ENCODE measurements around the gene XXYLT1. TPM values are rescaled to one million over a fixed set of nuclear protein-coding genes. Genes with fewer than 3 reads are reported as not detected.
"Not testable (repeated sequence)": the region's sequence is repeated elsewhere in the genome, so short reads cannot be mapped to it uniquely, and the experiment has no call there.

Gene XXYLT1
- total RNA-seq, 3 donors from 2014 or later: 7.2 to 13.0 (median 10.8) TPM

DNA sequence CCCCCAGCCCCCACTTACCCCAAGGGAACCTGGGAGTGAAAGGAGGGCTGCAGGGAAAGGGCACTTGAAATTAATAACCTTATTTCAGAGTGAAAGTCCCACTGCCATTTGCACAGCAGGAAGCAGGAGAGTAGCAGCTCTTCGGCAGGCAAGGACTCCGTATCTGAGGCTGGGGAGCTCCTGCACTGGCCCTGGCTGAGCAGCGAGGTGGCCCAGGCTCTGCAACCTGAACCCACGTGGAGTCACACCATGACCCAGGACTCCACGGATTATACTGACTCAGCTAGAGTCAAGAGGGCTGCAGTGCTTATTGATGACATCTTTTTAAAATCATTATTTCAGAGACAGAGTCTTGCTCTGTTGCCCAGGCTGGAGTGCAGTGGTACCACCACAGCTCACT is 214.5 kb downstream of the XXYLT1 start:
- TF ChIP-seq POLR2A (IDR thresholded peaks at IDR 0.05): no peak
- no peak for TF ChIP-seq POLR2AphosphoS5 (IDR thresholded peaks at IDR 0.05)
- TF ChIP-seq CTCF (IDR thresholded peaks at IDR 0.05): no peak
- H3K27ac ChIP-seq: no peak overlapping the region
- no peak overlapping the region for H3K4me3 ChIP-seq
- no peak for DNase-seq (ENCODE audit: low spot score in 2 of 2)
- H3K9me3 ChIP-seq: peaks cover 0 to 3% of the 10 kb centered on the region in 2 donors
- H3K4me1 ChIP-seq: no peaks in the 10 kb centered on the region
- intact Hi-C loops (cut with DNase I; ENCODE audit: low total_unique reads): no loop called here
- no peaks in the 10 kb centered on the region for H3K36me3 ChIP-seq
- H3K27me3 ChIP-seq: no peaks in the 10 kb centered on the region

DNA sequence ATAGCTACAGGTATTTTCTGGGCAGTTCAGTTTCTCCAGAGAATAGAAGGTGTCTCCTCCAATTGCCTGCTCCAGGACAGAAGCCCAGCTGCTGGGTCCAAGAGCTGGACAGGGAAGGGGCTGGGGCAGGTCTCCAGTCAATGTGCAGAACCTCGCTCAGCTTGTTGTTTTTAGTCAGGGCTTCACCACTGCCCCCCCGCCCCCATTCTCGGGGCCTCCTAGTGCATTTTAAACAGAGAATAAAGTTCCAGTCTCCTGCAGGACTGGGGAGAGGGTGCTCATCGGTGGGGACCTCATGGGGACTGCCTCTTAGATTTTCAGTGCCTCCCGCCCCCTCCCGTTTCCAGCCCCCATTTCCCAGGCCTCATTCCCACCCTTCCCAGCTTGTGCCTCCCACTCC is 216.6 kb downstream of the XXYLT1 start:
- TF ChIP-seq POLR2AphosphoS5 (IDR thresholded peaks at IDR 0.05) (no peak), CTCF (IDR thresholded peaks at IDR 0.05) (no peak), POLR2A (IDR thresholded peaks at IDR 0.05) (no peak)
- Histone ChIP-seq H3K27me3 (no peaks in the 10 kb centered on the region), H3K36me3 (no peaks in the 10 kb centered on the region), H3K27ac (no peak overlapping the region), H3K4me3 (no peak overlapping the region), H3K9me3 (peaks cover 0 to 3% of the 10 kb centered on the region in 2 donors), H3K4me1 (no peaks in the 10 kb centered on the region)
- DNase-seq (ENCODE audit: low spot score in 2 of 2): no peak
- intact Hi-C loops (cut with DNase I; ENCODE audit: low total_unique reads): no loop called here

DNA sequence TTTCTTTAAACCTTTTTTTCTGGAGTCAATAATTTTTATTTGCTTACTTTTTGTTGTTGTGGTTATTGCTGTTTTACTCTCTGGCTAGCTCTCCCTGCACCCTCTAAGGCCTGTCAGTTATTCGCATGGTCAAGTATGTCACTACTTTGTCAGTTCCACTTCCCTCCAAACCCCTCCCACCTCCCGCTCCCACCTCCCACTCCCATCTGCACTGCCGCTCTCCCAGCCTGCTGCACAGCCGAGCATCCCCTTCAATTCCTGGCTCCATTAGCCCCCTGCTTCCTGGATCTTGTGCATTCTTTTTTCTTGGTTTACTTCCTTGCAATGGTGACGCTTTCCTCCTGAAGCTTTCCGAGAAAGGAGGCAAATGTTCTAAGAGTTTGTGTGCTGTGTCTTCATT is 218.0 kb downstream of the XXYLT1 start:
- peaks cover 0 to 3% of the 10 kb centered on the region in 2 donors for H3K9me3 ChIP-seq
- no peaks in the 10 kb centered on the region for H3K4me1 ChIP-seq
- H3K4me3 ChIP-seq: no peak overlapping the region
- intact Hi-C loops (cut with DNase I; ENCODE audit: low total_unique reads): no loop called here
- no peaks in the 10 kb centered on the region for H3K36me3 ChIP-seq
- no peak for DNase-seq (ENCODE audit: low spot score in 2 of 2)
- no peaks in the 10 kb centered on the region for H3K27me3 ChIP-seq
- no peak overlapping the region for H3K27ac ChIP-seq
- TF ChIP-seq POLR2AphosphoS5 (IDR thresholded peaks at IDR 0.05) (no peak), CTCF (IDR thresholded peaks at IDR 0.05) (no peak), POLR2A (IDR thresholded peaks at IDR 0.05) (no peak)

DNA sequence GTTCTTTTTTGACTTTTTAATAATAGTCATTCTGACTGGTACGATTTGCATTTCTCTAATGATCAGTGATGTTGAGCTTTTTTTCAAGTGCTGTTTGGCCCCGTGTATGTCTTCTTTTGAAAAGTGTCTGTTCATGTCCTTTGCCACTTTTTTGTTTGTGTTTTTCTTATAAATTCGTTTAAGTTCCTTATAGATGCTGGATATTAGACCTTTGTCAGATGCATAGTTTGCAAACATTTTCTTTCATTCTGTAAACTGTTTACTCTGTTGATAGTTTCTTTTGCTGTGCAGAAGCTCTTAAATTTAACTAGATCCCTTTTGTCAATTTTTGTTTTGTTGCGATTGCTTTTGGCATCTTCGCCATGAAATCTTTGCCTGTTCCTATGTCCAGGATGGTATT is 220.7 kb downstream of the XXYLT1 start:
- H3K4me3 ChIP-seq; H3K9me3 ChIP-seq; H3K27me3 ChIP-seq; DNase-seq (ENCODE audit: low spot score in 2 of 2); H3K27ac ChIP-seq; H3K4me1 ChIP-seq; intact Hi-C loops (cut with DNase I; ENCODE audit: low total_unique reads); H3K36me3 ChIP-seq: not testable (repeated sequence)

GRCh38 chr3:195048059-195048905 is 222.7 kb downstream of the XXYLT1 start:
- no peak overlapping the region for H3K27ac ChIP-seq

More at GRCh38 chr3:195048059-195048905, 222.7 kb downstream of the XXYLT1 start:
- H3K4me3 ChIP-seq: no peak overlapping the region
- peaks cover 0 to 3% of the 10 kb centered on the region in 2 donors for H3K9me3 ChIP-seq
- H3K27me3 ChIP-seq: no peaks in the 10 kb centered on the region
- no peaks in the 10 kb centered on the region for H3K36me3 ChIP-seq
- no peaks in the 10 kb centered on the region for H3K4me1 ChIP-seq
- intact Hi-C loops (cut with DNase I; ENCODE audit: low total_unique reads): no loop called here
- DNase-seq (ENCODE audit: low spot score in 2 of 2): peak in 1 of 2 donors; percentile 15
- TF ChIP-seq POLR2A (IDR thresholded peaks at IDR 0.05) (no peak), POLR2AphosphoS5 (IDR thresholded peaks at IDR 0.05) (no peak), CTCF (IDR thresholded peaks at IDR 0.05) (no peak)
